K562 (cell line): Measurements from ENCODE around the gene ZNF154. TPM values are rescaled to one million over a fixed set of nuclear protein-coding genes. Genes with fewer than 3 reads are reported as not detected.

ENCODE experiments used
- ARID1B ChIP-seq: fragments of 450-650 bp; IDR thresholded peaks from 2 replicates; pipeline ENCODE4 v1.6.1; 2016; ENCODE audit warnings: antibody characterized with exemption, mild to moderate bottlenecking, inconsistent platforms
- KLF13 ChIP-seq: fragments of 450-650 bp; IDR thresholded peaks from 2 replicates; pipeline ENCODE4 v1.6.1; 2016; ENCODE audit warnings: missing genetic modification characterization, low read depth, mild to moderate bottlenecking, missing compliant biosample characterization, moderate library complexity, borderline replicate concordance
- PCBP2 ChIP-seq: fragments of 200-400 bp; formaldehyde crosslinking; IDR thresholded peaks from 2 replicates; pipeline ENCODE4 v1.6.1; 2018; ENCODE audit warnings: low read length, low read depth, mild to moderate bottlenecking, moderate library complexity; ENCODE audit not compliant: poor library complexity, severe bottlenecking
- RNF219 ChIP-seq: fragments of 250-450 bp; sonication (Bioruptor Pico); IDR thresholded peaks from 2 replicates; pipeline ENCODE4 v1.5.0; 2022; ENCODE audit warnings: mild to moderate bottlenecking
- SIN3B ChIP-seq: fragments of 450-650 bp; IDR thresholded peaks from 2 replicates; pipeline ENCODE4 v1.6.1; 2017; ENCODE audit warnings: low read depth, mild to moderate bottlenecking, moderate library complexity
- TGIF2 ChIP-seq: sonication (generic); formaldehyde crosslinking; IDR thresholded peaks from 2 replicates; pipeline ENCODE4 v1.8.1; 2022; ENCODE audit warnings: mild to moderate bottlenecking, missing genetic modification reagents, moderate library complexity
- USF1 ChIP-seq: sonication (generic); formaldehyde crosslinking; IDR thresholded peaks from 2 replicates; pipeline ENCODE4 v1.9.0; 2022; ENCODE audit warnings: mild to moderate bottlenecking, missing genetic modification reagents
- ZBTB7A ChIP-seq: IDR thresholded peaks from 2 replicates; pipeline ENCODE4 v1.6.1; 2011; ENCODE audit warnings: low read depth, mild to moderate bottlenecking, low read length, moderate library complexity, borderline replicate concordance; ENCODE audit not compliant: control insufficient read depth
- polyA plus RNA-seq, 8 experiments: library from polyadenylated mRNA; depleted of rRNA in 4 of 8; stranded (reverse) in 5 of 8; unstranded in 3 of 8; fragments of >200 nt; fragmentation: Nextera tagmentation in 2 of 8; fragmentation: Illumina TruSeq in 1 of 8; extraction: Ambion mirVana in 2 of 8; extraction: Trizol in 1 of 8; gene quantifications; 2 replicates each; pipeline versions ENCODE4 v1.2.1 to v1.2.3, GENCODE V29; 2011 to 2014; ENCODE audit warnings: inconsistent platforms in 1 of 8, missing spikeins in 1 of 8
- total RNA-seq, 7 experiments: library from RNA; depleted of rRNA in 6 of 7; stranded (reverse); fragments of >200 nt in 6 of 7; fragmentation: Illumina TruSeq in 2 of 7; extraction: Trizol in 2 of 7; gene quantifications; 2 replicates each; pipeline versions ENCODE4 v1.2.1 to v1.2.3, GENCODE V29; 2011 to 2021; ENCODE audit warnings: low replicate concordance in 1 of 7
- TF ChIP-seq, protein P1 (sequence below): fragments of 450-650 bp; formaldehyde crosslinking; IDR thresholded peaks from 2 replicates; pipeline ENCODE4 v1.4.0; 2020; ENCODE audit warnings: mild to moderate bottlenecking, moderate library complexity

The ZNF154 gene
- total and polyA plus RNA-seq, 9 of the 15 experiments (the other 6 are each of a cell fraction or from before 2014, with no cell fraction given): 0.06 to 0.11 (median 0.07) TPM; not detected in 6

DNA sequence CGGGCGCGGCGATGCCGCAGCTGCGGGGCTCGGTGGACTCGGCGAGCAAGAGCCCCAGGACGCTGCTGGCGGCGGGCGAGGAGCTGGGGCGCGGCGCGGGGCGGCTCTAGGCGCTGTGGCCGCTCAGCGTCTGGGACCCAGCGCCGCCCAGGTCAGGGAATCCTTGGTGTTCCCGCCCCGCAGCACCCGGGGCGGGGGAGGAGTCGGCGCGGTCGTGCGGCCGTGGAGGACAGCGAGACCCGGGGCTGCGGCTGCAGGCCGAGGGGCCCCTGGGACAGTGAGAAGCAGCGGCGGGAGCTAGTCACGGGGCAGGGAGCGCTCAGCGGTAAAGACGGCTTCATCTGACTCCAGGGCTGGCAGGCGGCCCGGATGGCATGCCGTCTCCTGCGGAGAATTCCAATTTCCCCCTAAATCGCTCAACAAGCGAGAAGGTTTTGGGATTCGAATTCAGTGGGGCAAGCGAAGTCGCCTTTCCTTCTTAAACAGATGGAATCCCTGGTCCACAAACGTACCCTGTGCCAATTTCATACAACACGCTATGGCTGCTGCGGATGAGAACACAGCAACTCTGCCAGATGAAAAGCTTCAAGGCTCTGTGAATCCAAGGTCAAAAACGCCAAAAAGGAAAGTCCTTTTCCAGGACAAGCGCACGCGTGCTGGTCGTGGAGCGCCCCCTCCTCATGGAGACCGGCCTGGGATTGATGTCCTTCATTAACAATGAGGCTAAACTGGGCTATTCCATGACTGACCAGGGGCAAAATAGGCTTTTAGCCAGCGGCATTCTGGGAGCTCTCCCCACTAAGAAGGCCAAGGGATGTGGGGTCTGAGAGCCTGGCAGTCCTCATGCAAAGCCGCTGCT lies 44.5 kb downstream of the ZNF154 start (continued):
- TF ChIP-seq, protein P1, sequence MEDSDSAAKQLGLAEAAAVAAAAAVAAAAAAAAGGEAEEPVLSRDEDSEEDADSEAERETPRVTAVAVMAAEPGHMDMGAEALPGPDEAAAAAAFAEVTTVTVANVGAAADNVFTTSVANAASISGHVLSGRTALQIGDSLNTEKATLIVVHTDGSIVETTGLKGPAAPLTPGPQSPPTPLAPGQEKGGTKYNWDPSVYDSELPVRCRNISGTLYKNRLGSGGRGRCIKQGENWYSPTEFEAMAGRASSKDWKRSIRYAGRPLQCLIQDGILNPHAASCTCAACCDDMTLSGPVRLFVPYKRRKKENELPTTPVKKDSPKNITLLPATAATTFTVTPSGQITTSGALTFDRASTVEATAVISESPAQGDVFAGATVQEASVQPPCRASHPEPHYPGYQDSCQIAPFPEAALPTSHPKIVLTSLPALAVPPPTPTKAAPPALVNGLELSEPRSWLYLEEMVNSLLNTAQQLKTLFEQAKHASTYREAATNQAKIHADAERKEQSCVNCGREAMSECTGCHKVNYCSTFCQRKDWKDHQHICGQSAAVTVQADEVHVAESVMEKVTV (CRISPR knock-in tag): no peak
- TF ChIP-seq SIN3B (no peak), ZBTB7A (peak; percentile 30; the same call in 1 of the 2 replicates), RNF219 (CRISPR knock-in tag) (no peak), PCBP2 (no peak), ARID1B (no peak), KLF13 (tag) (no peak), TGIF2 (CRISPR knock-in tag) (no peak), USF1 (CRISPR knock-in tag) (no peak)
